ENCODE results near the gene CUX1.
"Not testable (repeated sequence)": the region's sequence is repeated elsewhere in the genome, so short reads cannot be mapped to it uniquely, and the experiment has no call there.

CUX1 gene

GRCh38 chr7:101826081-101826835 is 8.8 kb downstream of the CUX1 start:
- no peak for DNase-seq

- DNase-seq, result no peak
Observed at GRCh38 chr7:101828301-101829020, 11.0 kb downstream of the CUX1 start.

GRCh38 chr7:101829374-101829773 is 11.9 kb downstream of the CUX1 start:
- DNase-seq, result no peak

- no peak for DNase-seq
Observed at GRCh38 chr7:101829821-101830220, 12.4 kb downstream of the CUX1 start.

GRCh38 chr7:101831396-101831795 is 14.0 kb downstream of the CUX1 start:
- not testable (repeated sequence) for DNase-seq

- DNase-seq, result no peak
Observed at GRCh38 chr7:101832205-101832631, 14.8 kb downstream of the CUX1 start.

- no peak for DNase-seq
Observed at GRCh38 chr7:101832685-101833375, 15.4 kb downstream of the CUX1 start.

GRCh38 chr7:101833799-101834198 is 16.4 kb downstream of the CUX1 start:
- DNase-seq, result no peak

GRCh38 chr7:101835136-101835535 is 17.7 kb downstream of the CUX1 start:
- no peak for DNase-seq

- DNase-seq, result not testable (repeated sequence)
Observed at GRCh38 chr7:101837433-101837832, 20.0 kb downstream of the CUX1 start.

GRCh38 chr7:101838837-101839483 is 21.5 kb downstream of the CUX1 start:
- no peak for DNase-seq

- no peak for DNase-seq
Observed at GRCh38 chr7:101841328-101841727, 23.9 kb downstream of the CUX1 start.

GRCh38 chr7:101843293-101844271 is 26.2 kb downstream of the CUX1 start:
- no peak for DNase-seq

GRCh38 chr7:101845974-101846373 is 28.5 kb downstream of the CUX1 start:
- no peak for DNase-seq

GRCh38 chr7:101846800-101847538 is 29.5 kb downstream of the CUX1 start:
- no peak for DNase-seq

- no peak for DNase-seq
Observed at GRCh38 chr7:101848208-101848951, 31.0 kb downstream of the CUX1 start.

GRCh38 chr7:101849314-101849713 is 31.9 kb downstream of the CUX1 start:
- not testable (repeated sequence) for DNase-seq

- DNase-seq, result not testable (repeated sequence)
Observed at GRCh38 chr7:101852364-101852763, 34.9 kb downstream of the CUX1 start.

GRCh38 chr7:101853684-101854083 is 36.3 kb downstream of the CUX1 start:
- DNase-seq, result no peak

- DNase-seq, result no peak
Observed at GRCh38 chr7:101854084-101854865, 36.8 kb downstream of the CUX1 start.

Measured in 8988T (cell line).